HCT116 (cell line): ENCODE data around the gene ASS1. TPM values are rescaled to one million over a fixed set of nuclear protein-coding genes. Genes with fewer than 3 reads are reported as not detected.

Experiments
- ATAC-seq: fragments of 200-7000 bp; cut with Tn5 transposase; 2 replicates; pipeline ENCODE4 v1.9.1; 2020; ENCODE audit warnings: mild to moderate bottlenecking, moderate library complexity
- BruUV-seq: library from RNA; stranded (reverse); fragments of 400-500 nt; replicated peaks from 2 replicates; lab custom pipeline; 2021; lab: Mats Ljungman, UMichigan
- CTCF ChIA-PET: fragments of 300-600 bp; sonication (Branson Sonifier 250); formaldehyde crosslinking; loops from one replicate; lab custom pipeline; 2021; ENCODE audit warnings: antibody characterized with exemption; lab: Charles Lee
- POLR2A ChIA-PET: fragments of 300-600, 350-600 bp; sonication (Branson Sonifier 250); formaldehyde crosslinking; loops from one replicate; lab custom pipeline; 2021; ENCODE audit warnings: antibody characterized with exemption; lab: Charles Lee
- RAD21 ChIA-PET, 2 experiments: fragments of 300-600 bp; sonication (Branson Sonifier 250); formaldehyde crosslinking; loops; one replicate each; lab custom pipeline; 2023; ENCODE audit warnings: low total read pairs in 2 of 2; ENCODE audit not compliant: uncharacterized antibody in 2 of 2, unreplicated experiment in 2 of 2, low non-redundant PET in 1 of 2; lab: Charles Lee
- DNase-seq: peaks from one replicate; pipeline ENCODE4 v3.0.0-alpha.2; 2010; ENCODE audit warnings: low read depth, low spot score
- H2AFZ ChIP-seq: fragments of 200-600 bp; shearing (Covaris generic), sonication (generic); 2 replicates; pipeline ENCODE4 v1.6.1; 2017; ENCODE audit warnings: low read depth, mixed run types, mixed read lengths, antibody characterized with exemption, low read length; ENCODE audit not compliant: poor library complexity, severe bottlenecking
- H3K27ac ChIP-seq: 2 replicates; pipeline ENCODE4 v1.5.1; 2012; ENCODE audit warnings: low read depth, low read length
- H3K27me3 ChIP-seq: fragments of 200-600 bp; sonication (generic); 2 replicates; pipeline ENCODE4 v1.6.1; 2016; ENCODE audit warnings: mixed run types, low read length, mixed read lengths; ENCODE audit not compliant: insufficient read depth
- H3K36me3 ChIP-seq, 2 experiments: fragments of 200-500 bp in 1 of 2; fragments of 200-600 bp in 1 of 2; sonication (Bioruptor generic) in 1 of 2; sonication (generic) in 1 of 2; 2 replicates each; pipeline versions ENCODE4 v1.5.1 to v1.6.1; 2014 to 2016; ENCODE audit warnings: low read length in 2 of 2, inconsistent platforms in 1 of 2, mixed read lengths in 1 of 2, mixed run types in 1 of 2; ENCODE audit not compliant: insufficient read depth in 2 of 2, control insufficient read depth in 1 of 2
- H3K4me1 ChIP-seq, 2 experiments: fragments of 200-600 bp in 1 of 2; sonication (generic) in 1 of 2; 2 replicates each; pipeline versions ENCODE4 v1.5.1 to v1.6.1; 2012 to 2017; ENCODE audit warnings: low read length in 2 of 2, inconsistent platforms in 1 of 2, mild to moderate bottlenecking in 1 of 2, mixed read lengths in 1 of 2, mixed run types in 1 of 2, moderate library complexity in 1 of 2; ENCODE audit not compliant: insufficient read depth in 2 of 2, control insufficient read depth in 1 of 2
- H3K4me2 ChIP-seq: fragments of 200-600 bp; sonication (generic); 2 replicates; pipeline ENCODE4 v1.6.1; 2017; ENCODE audit warnings: mixed run types, low read length, mixed read lengths
- H3K4me3 ChIP-seq, 2 experiments: fragments of 200-600 bp in 1 of 2; sonication (generic) in 1 of 2; replicated peaks in 1 of 2; 2 replicates each; pipeline ENCODE4 v1.5.1; 2011 to 2016; ENCODE audit warnings: low read length in 2 of 2, control low read depth in 1 of 2, low read depth in 1 of 2, mild to moderate bottlenecking in 1 of 2, mixed read lengths in 1 of 2, mixed run types in 1 of 2
- H3K79me2 ChIP-seq: fragments of 200-600 bp; sonication (generic); 2 replicates; pipeline ENCODE4 v1.6.1; 2017; ENCODE audit warnings: mild to moderate bottlenecking, mixed run types, low read length, moderate library complexity, mixed read lengths; ENCODE audit not compliant: insufficient read depth
- H3K9ac ChIP-seq: fragments of 200-600 bp; sonication (generic); 2 replicates; pipeline ENCODE4 v1.6.1; 2016; ENCODE audit warnings: low read length, mixed read lengths
- H3K9me2 ChIP-seq: fragments of 200-600 bp; sonication (generic), shearing (Covaris generic); 2 replicates; pipeline ENCODE4 v1.6.1; 2017; ENCODE audit warnings: mixed run types, mild to moderate bottlenecking, moderate library complexity; ENCODE audit not compliant: insufficient read depth
- H3K9me3 ChIP-seq, 2 experiments: fragments of 200-500 bp in 1 of 2; fragments of 200-600 bp in 1 of 2; sonication (Bioruptor generic) in 1 of 2; sonication (generic) in 1 of 2; 2 replicates each; pipeline ENCODE4 v1.6.1; 2014 to 2017; ENCODE audit warnings: low read length in 2 of 2, mixed read lengths in 2 of 2, inconsistent platforms in 1 of 2, low read depth in 1 of 2, mild to moderate bottlenecking in 1 of 2, mixed run types in 1 of 2, moderate library complexity in 1 of 2; ENCODE audit not compliant: control insufficient read depth in 1 of 2, insufficient read depth in 1 of 2
- H4K20me1 ChIP-seq: fragments of 200-600 bp; sonication (generic), shearing (Covaris generic); 2 replicates; pipeline ENCODE4 v1.6.1; 2017; ENCODE audit warnings: mixed run types, mild to moderate bottlenecking, moderate library complexity; ENCODE audit not compliant: insufficient read depth
- CBX3 ChIP-seq: IDR thresholded peaks from 2 replicates; pipeline ENCODE4 v1.6.1; 2012; ENCODE audit warnings: low read depth
- CEBPB ChIP-seq: IDR thresholded peaks from 2 replicates; pipeline ENCODE4 v1.6.1; 2012; ENCODE audit warnings: low read depth
- EZH2 ChIP-seq: fragments of 200-600 bp; sonication (generic); IDR thresholded peaks from 2 replicates; pipeline ENCODE4 v1.6.1; 2017; ENCODE audit warnings: antibody characterized with exemption, mixed run types
- EZH2phosphoT487 ChIP-seq: fragments of 200-600 bp; IDR thresholded peaks from 2 replicates; pipeline ENCODE4 v1.6.1; 2018; ENCODE audit warnings: antibody characterized with exemption, borderline replicate concordance
- FOSL1 ChIP-seq: IDR thresholded peaks from 2 replicates; pipeline ENCODE4 v1.6.1; 2012; ENCODE audit warnings: low read depth
- JUND ChIP-seq: IDR thresholded peaks from 2 replicates; pipeline ENCODE4 v1.6.1; 2012
- RAD21 ChIP-seq: IDR thresholded peaks from 2 replicates; pipeline ENCODE4 v1.6.1; 2012; ENCODE audit warnings: low read depth, mild to moderate bottlenecking
- SP1 ChIP-seq: IDR thresholded peaks from 2 replicates; pipeline ENCODE4 v1.6.1; 2012; ENCODE audit warnings: low read depth
- TCF7L2 ChIP-seq: IDR thresholded peaks from 2 replicates; pipeline ENCODE4 v1.7.0; 2011; ENCODE audit warnings: borderline replicate concordance, inconsistent platforms; ENCODE audit not compliant: insufficient read depth, insufficient read length; ENCODE audit errors: extremely low read depth
- YY1 ChIP-seq: IDR thresholded peaks from 2 replicates; pipeline ENCODE4 v1.6.1; 2011; ENCODE audit warnings: low read length, low read depth, moderate library complexity, mild to moderate bottlenecking; ENCODE audit not compliant: insufficient replicate concordance; ENCODE audit errors: extremely low read depth
- ZBTB33 ChIP-seq: IDR thresholded peaks from 2 replicates; pipeline ENCODE4 v1.6.1; 2011; ENCODE audit warnings: mild to moderate bottlenecking, low read length, moderate library complexity; ENCODE audit not compliant: insufficient replicate concordance; ENCODE audit errors: extremely low read depth
- ZFX ChIP-seq: fragments of 450-650 bp; IDR thresholded peaks from 2 replicates; pipeline ENCODE4 v1.6.1; 2017
- ZNF274 ChIP-seq: fragments of 200-500 bp; sonication (Bioruptor generic); IDR thresholded peaks from 2 replicates; pipeline ENCODE4 v1.6.1; 2014; ENCODE audit warnings: mild to moderate bottlenecking, low read depth, low read length, inconsistent platforms
- intact Hi-C: fragments of 100-400 bp; cut with micrococcal nuclease; formaldehyde crosslinking; loops from 2 replicates; pipeline ENCODE4 v1.10.0; 2022
- total RNA-seq: library from RNA; stranded (reverse); gene quantifications from one replicate; pipeline ENCODE4 v1.2.1, GENCODE V29; 2021; ENCODE audit not compliant: unreplicated experiment
- TF ChIP-seq, protein P1 (sequence below), 3 experiments: fragments of 200-600 bp in 1 of 3; sonication (generic) in 1 of 3; IDR thresholded peaks in 2 of 3; conservative IDR thresholded peaks in 1 of 3; 2 replicates each; pipeline ENCODE4 v1.5.1; 2012 to 2017; ENCODE audit warnings: low read depth in 2 of 3, low read length in 2 of 3, antibody characterized with exemption in 1 of 3, borderline replicate concordance in 1 of 3, control low read depth in 1 of 3, mild to moderate bottlenecking in 1 of 3, mixed read lengths in 1 of 3, mixed run types in 1 of 3, moderate library complexity in 1 of 3; ENCODE audit not compliant: insufficient read depth in 1 of 3

The ASS1 gene
- total RNA-seq, 1 experiment from 2014 or later, result 92.6 TPM

GRCh38 chr9:130537346-130538050 lies 92.7 kb downstream of the ASS1 start:
- no peak overlapping the region for H3K4me3 ChIP-seq
- no peaks in the 10 kb centered on the region for H3K9me3 ChIP-seq
- peaks cover 2% of the 10 kb centered on the region; the same call in 1 of the 2 replicates for H3K27me3 ChIP-seq
- ChIA-PET POLR2A (no interaction called here), RAD21 (no interaction called here), CTCF (no interaction called here)
- no peaks in the 10 kb centered on the region for H3K79me2 ChIP-seq
- no peaks in the 10 kb centered on the region for H3K9me2 ChIP-seq
- no peaks in the 10 kb centered on the region for H4K20me1 ChIP-seq
- no peak for DNase-seq
- intact Hi-C loops, result no loop called here
- H3K9ac ChIP-seq, result no peak overlapping the region
- no peak overlapping the region for H3K27ac ChIP-seq
- no peak for ATAC-seq
- BruUV-seq, result no TSS peak
- no peaks in the 10 kb centered on the region for H3K36me3 ChIP-seq
- H3K4me2 ChIP-seq, result no peak overlapping the region
- TF ChIP-seq EZH2 (no peak), YY1 (no peak), JUND (no peak), SP1 (no peak), CEBPB (no peak), ZBTB33 (no peak), ZNF274 (no peak), RAD21 (no peak), TCF7L2 (no peak), FOSL1 (no peak), CBX3 (no peak), ZFX (no peak), EZH2phosphoT487 (no peak)
- TF ChIP-seq, protein P1, sequence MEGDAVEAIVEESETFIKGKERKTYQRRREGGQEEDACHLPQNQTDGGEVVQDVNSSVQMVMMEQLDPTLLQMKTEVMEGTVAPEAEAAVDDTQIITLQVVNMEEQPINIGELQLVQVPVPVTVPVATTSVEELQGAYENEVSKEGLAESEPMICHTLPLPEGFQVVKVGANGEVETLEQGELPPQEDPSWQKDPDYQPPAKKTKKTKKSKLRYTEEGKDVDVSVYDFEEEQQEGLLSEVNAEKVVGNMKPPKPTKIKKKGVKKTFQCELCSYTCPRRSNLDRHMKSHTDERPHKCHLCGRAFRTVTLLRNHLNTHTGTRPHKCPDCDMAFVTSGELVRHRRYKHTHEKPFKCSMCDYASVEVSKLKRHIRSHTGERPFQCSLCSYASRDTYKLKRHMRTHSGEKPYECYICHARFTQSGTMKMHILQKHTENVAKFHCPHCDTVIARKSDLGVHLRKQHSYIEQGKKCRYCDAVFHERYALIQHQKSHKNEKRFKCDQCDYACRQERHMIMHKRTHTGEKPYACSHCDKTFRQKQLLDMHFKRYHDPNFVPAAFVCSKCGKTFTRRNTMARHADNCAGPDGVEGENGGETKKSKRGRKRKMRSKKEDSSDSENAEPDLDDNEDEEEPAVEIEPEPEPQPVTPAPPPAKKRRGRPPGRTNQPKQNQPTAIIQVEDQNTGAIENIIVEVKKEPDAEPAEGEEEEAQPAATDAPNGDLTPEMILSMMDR (IDR thresholded peaks at IDR 0.05 in 2 of 3, conservative IDR thresholded peaks at IDR 0.05 in 1 of 3; ENCODE audit: borderline replicate concordance in 1 of 3, insufficient read depth in 1 of 3, low read depth in 2 of 3, low read length in 2 of 3), result no peak
- H3K4me1 ChIP-seq, result peaks cover 5 to 23% of the 10 kb centered on the region in 2 experiments
- no peak overlapping the region for H2AFZ ChIP-seq
